ENCODE measurements around the gene TMEM259. TPM values are rescaled to one million over a fixed set of nuclear protein-coding genes. Genes with fewer than 3 reads are reported as not detected.

TMEM259 gene
- total and polyA plus RNA-seq, 7 experiments from 2014 or later = 40.7 to 347 (median 302) TPM

- CTCF ChIA-PET = no interaction called here
Observed at GRCh38 chr19:1011831-1012333, 9.0 kb downstream of the TMEM259 start.

DNA sequence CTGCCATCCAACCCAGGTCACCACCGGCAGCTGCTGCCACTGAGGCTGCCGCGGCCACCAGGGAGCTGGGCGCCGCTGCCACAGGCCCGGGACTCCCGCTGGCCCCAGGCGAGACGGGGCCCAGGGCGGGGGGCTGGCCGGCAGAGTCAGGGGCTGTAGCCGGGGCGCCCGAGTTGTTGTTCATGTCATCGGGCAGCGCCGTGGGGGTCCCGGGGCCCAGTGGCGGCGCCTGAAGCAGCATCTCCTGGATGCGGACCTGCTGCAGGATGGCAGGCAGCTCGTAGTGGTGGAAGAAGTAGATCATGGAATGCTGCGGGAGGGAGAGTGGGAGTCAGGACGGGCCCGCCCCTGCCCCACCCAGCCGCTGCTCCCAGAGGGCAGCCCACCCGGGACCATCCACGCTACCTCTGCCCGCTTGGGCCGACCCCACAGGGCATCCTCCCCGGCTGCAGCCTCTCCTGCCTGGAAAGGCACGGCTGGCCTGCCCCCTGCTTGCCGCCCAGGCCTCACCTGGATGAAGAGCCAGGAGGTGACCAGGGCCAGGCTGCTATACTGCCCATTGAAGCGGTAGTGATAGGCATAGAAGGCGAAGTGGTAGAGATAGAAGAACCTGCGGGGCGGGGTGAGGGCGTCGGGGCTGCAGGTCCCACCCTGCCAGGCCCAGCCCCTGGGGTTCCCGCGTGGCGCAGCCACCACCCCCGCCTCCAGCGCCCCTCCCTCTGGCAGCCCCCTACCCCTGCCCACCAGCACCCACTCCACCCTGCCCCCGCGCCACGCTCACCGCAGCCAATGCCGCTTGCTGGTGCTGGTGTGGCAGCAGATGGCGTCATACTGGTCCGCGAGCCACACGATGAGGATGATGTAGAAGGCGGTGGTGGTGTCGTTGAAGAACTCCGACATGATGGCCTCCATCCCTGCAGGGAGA is 10.1 kb downstream of the TMEM259 start:
- no peaks in the 10 kb centered on the region for H3K27me3 Mint-ChIP-seq
- no peak overlapping the region for H3K4me3 Mint-ChIP-seq
- peaks cover 0 to 9% (median 0%) of the 10 kb centered on the region in 7 donors for H3K4me1 Mint-ChIP-seq
- H3K9me3 ChIP-seq (ENCODE audit: control insufficient read depth in 2 of 3, low read length in 3 of 3) = no peaks in the 10 kb centered on the region
- CTCF ChIA-PET = no interaction called here
- intact Hi-C loops (cut with micrococcal nuclease) = no loop called here
- H3K4me1 ChIP-seq (ENCODE audit: control insufficient read depth in 2 of 2, insufficient read depth in 2 of 2, low read length in 2 of 2) = peaks cover 0 to 3% of the 10 kb centered on the region in 2 donors
- H3K36me3 Mint-ChIP-seq = peaks cover 0 to 4% (median 0%) of the 10 kb centered on the region in 5 donors
- H3K27ac ChIP-seq (ENCODE audit: low read depth, low read length) = no peak overlapping the region
- POLR2A ChIA-PET = no interaction called here
- no peak for ATAC-seq
- peaks cover 0 to 63% (median 0%) of the 10 kb centered on the region in 3 experiments for H3K36me3 ChIP-seq (ENCODE audit: control insufficient read depth in 2 of 3, insufficient read depth in 3 of 3, low read length in 3 of 3)
- no peak for DNase-seq
- peaks cover 0 to 2% (median 0%) of the 10 kb centered on the region in 11 donors for H3K9me3 Mint-ChIP-seq
- H3K27me3 ChIP-seq (ENCODE audit: control insufficient read depth in 2 of 2, insufficient read depth in 2 of 2, low read length in 2 of 2) = no peaks in the 10 kb centered on the region
- no peak overlapping the region for H3K4me3 ChIP-seq (ENCODE audit: low read length)
- H3K27ac Mint-ChIP-seq = no peak overlapping the region

More at GRCh38 chr19:1011831-1012333, 9.0 kb downstream of the TMEM259 start:
- no peak overlapping the region for H3K27ac ChIP-seq (ENCODE audit: low read depth, low read length)
- H3K4me1 ChIP-seq (ENCODE audit: control insufficient read depth in 2 of 2, insufficient read depth in 2 of 2, low read length in 2 of 2) = peaks cover 3 to 7% of the 10 kb centered on the region in 2 donors
- H3K9me3 ChIP-seq (ENCODE audit: control insufficient read depth in 2 of 3, low read length in 3 of 3) = no peaks in the 10 kb centered on the region
- Mint-ChIP-seq H3K27ac (no peak overlapping the region), H3K4me1 (peaks cover 0 to 12% (median 6%) of the 10 kb centered on the region in 7 donors), H3K36me3 (peaks cover 0 to 4% (median 0%) of the 10 kb centered on the region in 5 donors), H3K27me3 (no peaks in the 10 kb centered on the region), H3K4me3 (no peak overlapping the region), H3K9me3 (peaks cover 0 to 2% (median 0%) of the 10 kb centered on the region in 11 donors)
- DNase-seq (no peak), ATAC-seq (no peak)
- POLR2A ChIA-PET = no interaction called here
- H3K4me3 ChIP-seq (ENCODE audit: low read length) = no peak overlapping the region
- no peaks in the 10 kb centered on the region for H3K27me3 ChIP-seq (ENCODE audit: control insufficient read depth in 2 of 2, insufficient read depth in 2 of 2, low read length in 2 of 2)
- intact Hi-C loops (cut with micrococcal nuclease) = no loop called here
- H3K36me3 ChIP-seq (ENCODE audit: control insufficient read depth in 2 of 3, insufficient read depth in 3 of 3, low read length in 3 of 3) = peaks cover 0 to 67% (median 0%) of the 10 kb centered on the region in 3 experiments

DNA sequence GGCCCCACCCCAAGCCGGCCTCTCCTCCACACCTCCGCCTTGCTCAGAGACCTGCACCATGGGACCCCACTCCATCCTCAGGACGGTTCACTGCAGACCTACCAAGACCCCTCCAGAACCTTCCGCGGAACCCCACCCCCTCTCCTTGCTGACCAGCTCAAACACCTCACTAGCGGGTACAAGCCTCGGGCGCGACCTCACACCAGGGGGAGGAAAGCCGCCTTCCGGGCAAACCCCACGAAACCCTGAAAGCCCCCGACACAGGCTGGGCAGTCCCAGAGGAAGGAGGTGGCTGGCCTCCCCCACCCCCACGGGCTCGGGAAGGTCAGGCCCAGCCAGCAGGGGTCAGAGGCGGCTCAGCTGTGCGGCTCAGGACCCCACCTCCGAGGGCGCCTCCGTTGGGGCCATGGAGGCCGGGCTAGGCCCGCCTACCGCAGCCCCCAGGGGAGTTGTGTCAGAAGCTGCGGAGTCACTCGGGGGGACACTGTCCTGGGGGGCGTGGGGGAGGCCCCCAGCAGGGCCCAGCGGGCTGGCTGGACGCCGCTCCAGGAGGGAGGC is 10.9 kb downstream of the TMEM259 start:
- Histone ChIP-seq H3K9me3 (ENCODE audit: control insufficient read depth in 2 of 3, low read length in 3 of 3) (no peaks in the 10 kb centered on the region), H3K36me3 (ENCODE audit: control insufficient read depth in 2 of 3, insufficient read depth in 3 of 3, low read length in 3 of 3) (peaks cover 0 to 59% (median 0%) of the 10 kb centered on the region in 3 experiments), H3K4me3 (ENCODE audit: low read length) (no peak overlapping the region), H3K27ac (ENCODE audit: low read depth, low read length) (no peak overlapping the region), H3K27me3 (ENCODE audit: control insufficient read depth in 2 of 2, insufficient read depth in 2 of 2, low read length in 2 of 2) (no peaks in the 10 kb centered on the region), H3K4me1 (ENCODE audit: control insufficient read depth in 2 of 2, insufficient read depth in 2 of 2, low read length in 2 of 2) (no peaks in the 10 kb centered on the region)
- POLR2A ChIA-PET = no interaction called here
- ATAC-seq (no peak), DNase-seq (no peak)
- CTCF ChIA-PET = no interaction called here
- Mint-ChIP-seq H3K27me3 (no peaks in the 10 kb centered on the region), H3K9me3 (peaks cover 0 to 2% (median 0%) of the 10 kb centered on the region in 11 donors), H3K27ac (no peak overlapping the region), H3K4me3 (no peak overlapping the region), H3K4me1 (peaks cover 0 to 10% (median 0%) of the 10 kb centered on the region in 7 donors), H3K36me3 (peaks cover 0 to 4% (median 0%) of the 10 kb centered on the region in 5 donors)
- intact Hi-C loops (cut with micrococcal nuclease) = no loop called here

DNA sequence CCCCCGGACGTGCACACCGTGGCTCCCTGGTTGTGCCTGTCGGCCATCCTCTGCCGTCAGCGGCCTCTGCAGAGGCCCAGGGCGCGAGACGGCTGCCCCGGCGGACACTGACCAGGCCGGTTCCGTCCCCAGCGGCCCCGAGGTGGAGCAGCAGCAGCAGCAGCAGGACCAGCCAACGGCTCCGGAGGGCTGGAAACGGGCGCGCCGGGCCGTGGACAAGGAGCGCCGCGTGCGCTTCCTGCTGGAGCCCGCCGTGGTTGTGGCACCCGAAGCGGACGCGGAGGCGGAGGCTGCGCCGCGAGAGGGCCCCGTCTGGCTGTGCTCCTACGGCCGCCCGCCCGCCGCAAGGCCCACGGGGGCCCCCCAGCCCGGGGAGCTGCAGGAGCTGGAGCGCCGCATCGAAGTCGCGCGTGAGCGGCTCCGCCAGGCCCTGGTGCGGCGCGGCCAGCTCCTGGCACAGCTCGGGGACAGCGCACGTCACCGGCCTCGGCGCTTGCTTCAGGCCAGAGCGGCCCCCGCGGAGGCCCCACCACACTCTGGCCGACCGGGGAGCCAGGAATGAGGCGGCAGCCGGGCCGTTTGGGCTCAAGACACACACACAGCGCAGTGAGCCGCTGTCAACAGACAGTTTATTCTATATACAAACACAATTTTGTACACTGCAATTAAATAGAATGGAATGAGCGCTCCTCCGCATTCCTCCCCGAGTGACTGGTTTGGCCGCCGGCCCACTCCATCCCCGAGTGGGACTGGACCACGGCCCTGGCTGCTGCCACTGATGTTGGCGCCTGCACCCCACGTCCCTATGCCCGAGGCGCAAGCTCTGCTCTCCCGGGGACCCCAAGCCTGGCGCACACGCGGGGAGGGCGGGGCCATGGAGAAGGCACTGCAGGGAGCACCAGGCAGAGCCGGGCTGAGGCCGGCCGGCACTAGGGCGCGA is 11.6 kb downstream of the TMEM259 start:
- no peaks in the 10 kb centered on the region for H3K27me3 ChIP-seq (ENCODE audit: control insufficient read depth in 2 of 2, insufficient read depth in 2 of 2, low read length in 2 of 2)
- H3K4me3 ChIP-seq (ENCODE audit: low read length) = no peak overlapping the region
- H3K36me3 ChIP-seq (ENCODE audit: control insufficient read depth in 2 of 3, insufficient read depth in 3 of 3, low read length in 3 of 3) = peaks cover 0 to 51% (median 0%) of the 10 kb centered on the region in 3 experiments
- POLR2A ChIA-PET = no interaction called here
- no peak overlapping the region for H3K27ac ChIP-seq (ENCODE audit: low read depth, low read length)
- Mint-ChIP-seq H3K27me3 (no peaks in the 10 kb centered on the region), H3K36me3 (peaks cover 0 to 4% (median 0%) of the 10 kb centered on the region in 5 donors), H3K4me1 (peaks cover 0 to 8% (median 0%) of the 10 kb centered on the region in 7 donors), H3K9me3 (peaks cover 0 to 2% (median 0%) of the 10 kb centered on the region in 11 donors), H3K4me3 (no peak overlapping the region), H3K27ac (no peak overlapping the region)
- no peaks in the 10 kb centered on the region for H3K4me1 ChIP-seq (ENCODE audit: control insufficient read depth in 2 of 2, insufficient read depth in 2 of 2, low read length in 2 of 2)
- ATAC-seq = no peak
- no peaks in the 10 kb centered on the region for H3K9me3 ChIP-seq (ENCODE audit: control insufficient read depth in 2 of 3, low read length in 3 of 3)
- intact Hi-C loops (cut with micrococcal nuclease) = no loop called here
- CTCF ChIA-PET = no interaction called here
- DNase-seq = no peak

DNA sequence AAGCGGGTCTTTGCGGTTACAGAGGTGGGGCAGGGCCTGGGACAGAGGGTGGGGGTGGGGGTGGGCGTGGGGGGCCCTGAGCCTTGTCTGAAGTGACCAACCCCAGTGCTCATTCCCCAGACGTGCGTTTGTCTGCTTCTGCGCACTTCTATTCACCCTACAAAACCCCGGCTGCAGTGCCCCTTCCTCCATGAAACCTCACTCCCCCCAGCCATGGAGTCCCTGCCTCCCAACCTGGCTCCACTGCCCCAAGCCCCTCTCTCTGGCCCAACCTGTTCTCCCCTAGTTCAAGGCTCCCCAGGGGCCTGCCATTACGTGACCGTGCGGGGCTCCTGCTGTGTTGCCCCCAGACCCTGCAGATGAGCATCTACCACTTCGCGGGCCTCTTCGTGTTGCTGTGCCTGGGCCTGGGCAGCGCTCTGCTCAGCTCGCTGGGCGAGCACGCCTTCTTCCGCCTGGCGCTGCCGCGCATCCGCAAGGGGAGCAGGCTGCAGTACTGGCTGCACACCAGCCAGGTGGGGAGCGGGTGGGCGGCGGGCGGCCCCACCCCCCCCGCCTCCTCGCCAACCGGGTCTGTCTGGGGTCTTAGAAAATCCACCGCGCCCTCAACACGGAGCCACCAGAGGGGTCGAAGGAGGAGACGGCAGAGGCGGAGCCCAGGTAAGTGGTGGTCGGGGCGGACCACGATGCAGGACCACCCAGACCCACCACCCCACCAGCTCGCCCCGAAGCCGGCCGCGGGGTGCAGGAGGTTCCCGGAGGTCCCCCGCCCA is 12.5 kb downstream of the TMEM259 start:
- Histone ChIP-seq H3K4me1 (ENCODE audit: control insufficient read depth in 2 of 2, insufficient read depth in 2 of 2, low read length in 2 of 2) (no peaks in the 10 kb centered on the region), H3K27ac (ENCODE audit: low read depth, low read length) (no peak overlapping the region), H3K4me3 (ENCODE audit: low read length) (no peak overlapping the region), H3K9me3 (ENCODE audit: control insufficient read depth in 2 of 3, low read length in 3 of 3) (no peaks in the 10 kb centered on the region), H3K27me3 (ENCODE audit: control insufficient read depth in 2 of 2, insufficient read depth in 2 of 2, low read length in 2 of 2) (no peaks in the 10 kb centered on the region), H3K36me3 (ENCODE audit: control insufficient read depth in 2 of 3, insufficient read depth in 3 of 3, low read length in 3 of 3) (peaks cover 0 to 43% (median 0%) of the 10 kb centered on the region in 3 experiments)
- Mint-ChIP-seq H3K4me3 (no peak overlapping the region), H3K27me3 (no peaks in the 10 kb centered on the region), H3K9me3 (peaks cover 0 to 2% (median 0%) of the 10 kb centered on the region in 11 donors), H3K4me1 (peaks cover 0 to 8% (median 0%) of the 10 kb centered on the region in 7 donors), H3K36me3 (peaks cover 0 to 3% (median 0%) of the 10 kb centered on the region in 5 donors), H3K27ac (no peak overlapping the region)
- intact Hi-C loops (cut with micrococcal nuclease) = no loop called here
- ChIA-PET POLR2A (no interaction called here), CTCF (no interaction called here)
- DNase-seq = no peak
- no peak for ATAC-seq

All from naive thymus-derived CD4-positive, alpha-beta T cell (primary cell).